GM18511 (cell line): Measurements from ENCODE around the gene HK2.

Experiments
- ATAC-seq: cut with Tn5 transposase; IDR thresholded peaks from one replicate; pipeline ENCODE4 v1.9.1; 2021; ENCODE audit warnings: mild to moderate bottlenecking, moderate library complexity; ENCODE audit not compliant: unreplicated experiment

Gene HK2

GRCh38 chr2:74856599-74856998 lies 22.7 kb downstream of the HK2 start:
- ATAC-seq: no peak

DNA sequence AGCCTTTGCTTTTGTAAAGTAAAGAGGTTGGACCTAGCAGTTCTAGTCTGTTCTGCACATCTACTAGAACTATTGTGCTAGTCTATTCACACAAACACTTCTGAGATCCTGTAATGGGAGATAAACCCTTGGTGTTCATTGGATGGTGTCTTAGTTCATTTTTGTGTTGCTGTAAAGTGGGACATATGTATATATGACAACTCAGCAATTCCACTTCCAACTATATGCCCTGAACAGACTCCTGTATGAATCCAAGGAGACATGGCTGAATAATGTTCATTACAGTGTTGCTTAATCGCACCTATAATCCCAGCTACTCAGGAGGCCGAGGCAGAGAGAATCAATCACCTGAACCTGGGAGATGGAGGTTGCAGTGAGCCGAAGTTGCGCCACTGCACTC lies 23.3 kb downstream of the HK2 start:
- no peak for ATAC-seq

GRCh38 chr2:74857725-74858124 lies 23.8 kb downstream of the HK2 start:
- ATAC-seq: no peak

DNA sequence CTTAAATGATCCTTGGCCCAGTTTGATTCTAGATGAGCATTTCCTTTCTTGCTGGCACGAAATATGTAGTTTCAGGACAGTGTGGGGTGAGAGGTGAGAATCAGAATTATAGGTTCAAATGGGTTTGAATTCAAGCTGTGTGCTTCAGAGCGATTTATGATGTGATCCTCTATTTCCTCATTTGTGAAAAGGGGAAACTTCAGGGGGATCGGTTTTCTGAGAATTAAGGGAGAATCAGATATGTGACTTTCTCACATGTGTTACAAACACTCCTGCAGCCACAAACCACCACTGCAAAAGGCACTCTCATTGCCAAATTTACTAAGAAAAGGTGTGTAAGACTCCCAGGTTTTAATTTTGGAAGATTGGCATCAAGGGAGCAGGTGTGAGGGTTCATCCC lies 24.4 kb downstream of the HK2 start:
- ATAC-seq: no peak

GRCh38 chr2:74860079-74860478 lies 26.2 kb downstream of the HK2 start:
- no peak for ATAC-seq

DNA sequence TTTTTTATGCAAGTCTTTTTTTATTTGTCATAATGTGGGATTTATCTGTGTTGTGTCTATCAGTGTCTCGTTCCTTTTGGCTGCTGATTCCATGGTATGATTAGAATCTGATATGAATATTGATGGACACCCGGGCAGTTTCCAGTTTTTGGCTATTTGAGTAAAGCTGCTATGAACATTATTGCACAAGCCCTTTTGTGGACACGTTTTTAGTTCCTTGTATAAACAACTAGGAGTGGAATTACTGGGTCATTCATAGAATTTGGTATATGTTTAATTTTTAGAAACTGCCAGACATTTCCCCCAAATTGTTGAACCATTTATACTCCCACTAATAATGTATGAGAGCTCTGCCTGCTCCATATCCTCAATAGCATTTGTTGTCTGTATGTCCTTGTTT lies 26.6 kb downstream of the HK2 start:
- no peak for ATAC-seq

DNA sequence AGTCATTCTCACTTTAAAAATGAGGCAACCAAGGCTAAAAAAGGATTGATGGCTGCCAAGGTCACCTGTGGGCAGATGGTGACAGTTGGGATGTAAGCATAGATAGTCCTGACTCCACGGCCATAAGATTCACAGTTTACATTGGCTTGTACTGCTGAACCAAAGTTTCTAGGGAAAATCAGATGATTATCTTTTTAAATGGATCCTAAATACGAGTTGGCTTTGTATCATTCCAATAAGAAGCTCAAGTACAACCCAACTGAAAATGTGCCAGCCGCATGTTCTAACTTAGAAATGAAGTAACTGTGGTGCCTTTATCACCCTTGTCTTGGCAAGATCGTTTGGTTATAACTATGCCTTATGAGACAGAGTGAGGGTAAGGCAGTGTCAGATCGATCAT lies 27.6 kb downstream of the HK2 start:
- no peak for ATAC-seq

DNA sequence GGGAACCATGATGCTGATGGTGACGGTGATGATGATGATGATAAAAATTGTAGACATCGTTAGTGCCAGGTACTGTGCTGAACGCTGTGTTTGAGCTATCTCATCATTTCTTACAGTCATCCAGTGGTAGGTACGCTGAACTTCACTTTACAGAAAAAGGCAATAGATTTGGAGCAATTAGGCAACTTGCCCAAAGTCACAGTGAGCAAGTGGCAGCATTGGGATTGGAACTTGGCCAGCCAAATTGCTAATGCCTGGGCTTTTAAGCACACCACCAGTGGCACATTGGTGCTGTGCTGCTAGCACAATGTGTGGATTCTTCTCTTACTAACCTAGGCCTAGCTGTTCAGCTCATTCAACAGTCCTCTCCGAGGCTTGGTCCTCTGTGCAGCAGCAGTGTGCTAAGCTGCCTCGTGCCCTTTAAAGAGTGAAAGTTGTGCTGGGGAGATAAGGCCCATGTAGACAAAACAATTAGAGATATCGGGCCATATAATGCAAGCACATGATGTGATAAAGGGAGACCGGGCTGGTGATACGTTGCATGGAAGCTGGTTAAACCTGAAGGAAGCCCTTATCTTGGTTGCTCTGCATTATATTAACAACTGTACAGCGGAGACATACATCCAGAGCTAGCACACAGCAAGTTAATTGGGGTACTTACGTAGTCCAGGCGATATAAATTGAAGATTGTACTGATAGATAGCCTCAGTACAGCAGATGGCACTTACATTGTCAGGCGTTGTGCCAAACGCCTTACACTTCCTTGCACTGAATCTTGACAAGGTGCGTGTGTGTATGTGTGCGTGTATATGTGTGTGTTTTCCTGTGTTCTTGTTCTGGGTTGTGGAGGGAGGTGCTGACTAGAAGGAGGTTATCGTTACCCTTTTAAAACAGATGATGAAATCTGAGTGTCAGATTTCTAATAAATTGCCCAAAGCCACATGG lies 28.4 kb downstream of the HK2 start:
- no peak for ATAC-seq

DNA sequence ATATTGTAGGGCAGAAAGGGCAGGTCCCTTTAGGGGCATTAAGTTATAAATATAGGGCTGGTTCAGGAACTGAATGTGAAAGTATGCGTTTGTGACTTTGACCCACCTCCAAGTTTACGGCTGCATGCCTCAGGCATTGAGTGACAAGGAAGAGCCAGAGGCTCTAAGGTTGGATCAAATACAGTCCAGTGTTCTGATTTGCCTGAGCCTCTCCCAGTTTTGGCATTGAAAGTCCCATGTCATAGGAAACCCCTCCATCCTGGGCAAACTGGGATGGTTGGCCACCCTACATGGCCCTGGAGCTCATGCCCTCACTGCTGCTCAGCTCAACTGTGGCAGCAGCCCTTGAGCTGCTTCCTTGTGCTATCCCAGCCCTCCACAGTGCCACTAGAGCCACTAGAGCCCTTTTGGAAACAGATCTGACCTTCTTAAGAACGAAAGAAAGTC lies 29.9 kb downstream of the HK2 start:
- ATAC-seq: no peak

DNA sequence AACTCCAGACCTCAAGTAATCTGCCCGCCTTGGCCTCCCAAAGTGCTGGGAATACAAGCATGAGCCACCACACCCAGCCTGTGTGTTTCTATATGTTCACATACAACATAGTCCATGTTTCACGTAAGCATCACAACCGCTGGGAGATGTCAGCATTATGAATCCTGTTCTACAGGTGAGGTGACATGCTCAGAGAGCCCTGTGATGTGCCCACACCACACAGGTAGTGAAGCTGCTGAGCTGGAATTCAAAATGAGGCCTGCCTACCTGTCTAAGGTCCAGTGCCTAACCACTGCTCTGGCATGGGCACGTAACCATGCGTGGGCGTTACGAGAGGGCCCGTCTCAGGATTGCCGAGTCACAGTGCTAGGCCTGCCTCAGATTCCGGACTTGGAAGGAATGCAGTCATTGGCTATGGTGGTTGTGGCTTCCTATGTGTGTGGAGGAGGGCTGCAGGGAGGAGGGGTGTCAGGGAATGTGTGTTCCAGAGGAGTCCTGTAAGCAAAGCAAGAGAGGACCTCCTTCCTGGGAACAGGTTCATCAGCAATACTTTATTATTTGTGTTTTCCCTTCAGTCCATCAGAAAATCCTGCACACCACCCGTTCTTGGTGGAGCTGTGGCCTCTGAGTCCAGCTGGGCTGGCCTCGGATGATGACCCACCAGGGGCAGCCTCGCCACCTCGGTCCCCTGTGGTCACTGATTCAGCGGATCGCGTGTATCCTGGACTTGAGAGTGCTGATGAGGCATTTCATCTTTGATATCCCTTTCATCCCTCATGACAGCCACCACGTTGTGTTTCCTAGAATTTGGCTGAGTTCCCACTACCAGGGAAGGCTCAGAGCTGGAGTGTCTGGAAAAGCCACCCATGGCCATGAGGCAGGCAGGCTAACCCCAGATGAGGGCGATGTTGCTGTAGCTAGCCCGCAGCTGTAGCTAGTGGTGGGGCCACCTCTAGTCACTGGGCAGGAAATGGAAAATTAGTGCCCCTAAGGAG lies 31.1 kb downstream of the HK2 start:
- no peak for ATAC-seq

GRCh38 chr2:74865770-74866674 lies 32.1 kb downstream of the HK2 start:
- ATAC-seq: no peak

DNA sequence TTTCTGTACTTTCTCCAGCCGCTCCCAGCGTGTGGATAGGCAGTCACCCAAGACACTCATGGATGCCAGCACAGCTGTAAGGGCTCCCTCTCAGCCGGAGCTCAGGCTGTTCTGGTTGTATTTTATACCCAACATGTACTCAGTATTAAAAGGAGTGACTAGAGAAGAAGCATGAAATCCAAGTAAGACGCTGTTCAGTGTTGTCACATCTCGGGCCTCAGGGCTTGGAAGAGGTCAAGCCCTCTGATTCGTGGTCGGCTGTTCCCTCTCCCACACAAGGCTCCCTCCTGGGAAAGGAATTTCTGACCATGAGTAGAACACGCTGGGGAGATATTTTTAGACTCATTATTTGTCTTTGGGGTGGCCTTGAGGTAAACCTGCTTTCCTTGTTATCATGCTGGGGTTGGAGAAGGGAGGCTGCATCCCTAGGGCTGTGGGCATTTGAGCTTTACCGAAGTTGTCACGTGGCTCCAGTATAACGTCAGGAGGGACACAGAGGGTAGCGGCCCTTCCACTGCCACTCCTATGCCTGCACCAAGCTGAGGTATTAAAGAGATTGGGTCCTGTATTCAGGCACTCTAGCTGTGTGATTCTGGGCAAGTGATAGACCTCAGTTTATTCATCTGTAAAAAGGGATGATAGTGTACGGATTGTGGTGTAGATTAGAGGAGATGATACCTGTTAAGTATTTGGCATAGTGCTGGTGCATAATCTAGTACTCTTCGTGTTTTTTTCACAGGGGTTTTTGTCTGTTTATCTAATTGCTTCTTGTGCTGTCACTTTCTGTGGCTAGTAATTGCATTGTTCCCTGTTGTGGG lies 34.1 kb downstream of the HK2 start:
- no peak for ATAC-seq

GRCh38 chr2:74869517-74869916 lies 35.6 kb downstream of the HK2 start:
- no peak for ATAC-seq

DNA sequence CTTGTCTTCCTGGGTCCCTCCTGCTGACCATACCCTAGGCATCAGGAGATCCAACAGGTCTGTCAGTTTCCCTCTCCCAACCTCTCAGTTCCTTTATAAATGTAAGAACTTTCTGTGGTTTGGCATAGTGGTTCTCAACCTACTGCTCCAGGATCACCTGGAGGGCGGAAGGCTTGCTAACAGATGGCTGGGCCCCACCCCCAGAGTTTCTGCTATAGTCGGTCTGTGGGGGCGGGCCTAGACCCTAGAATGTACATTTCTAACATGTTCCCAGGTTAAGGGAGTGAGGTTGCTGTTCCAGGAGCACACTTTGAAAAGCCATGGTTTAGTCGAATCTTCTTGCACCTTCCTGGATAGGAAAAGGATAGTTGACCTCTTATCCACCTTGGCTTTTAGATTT lies 37.0 kb downstream of the HK2 start:
- ATAC-seq: no peak

DNA sequence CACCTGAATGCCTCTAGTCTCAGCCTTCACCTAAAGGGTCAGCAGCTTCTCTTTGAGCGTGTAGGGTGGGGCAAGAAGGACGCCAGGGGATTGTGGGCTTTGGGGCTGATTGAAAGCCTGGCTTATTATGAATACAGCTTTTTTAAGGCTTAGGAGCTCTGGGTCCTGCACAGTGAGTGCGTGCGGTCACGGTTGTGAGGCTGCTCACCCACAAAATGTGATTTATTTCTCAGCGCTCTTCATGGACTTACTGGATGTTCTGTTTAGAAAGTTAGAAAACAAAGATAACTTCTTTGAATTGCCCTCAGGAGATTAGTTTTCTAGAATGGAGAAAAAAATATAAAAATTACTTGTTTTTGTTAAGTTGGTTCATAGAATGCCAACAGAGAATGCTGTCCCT lies 37.5 kb downstream of the HK2 start:
- no peak for ATAC-seq

DNA sequence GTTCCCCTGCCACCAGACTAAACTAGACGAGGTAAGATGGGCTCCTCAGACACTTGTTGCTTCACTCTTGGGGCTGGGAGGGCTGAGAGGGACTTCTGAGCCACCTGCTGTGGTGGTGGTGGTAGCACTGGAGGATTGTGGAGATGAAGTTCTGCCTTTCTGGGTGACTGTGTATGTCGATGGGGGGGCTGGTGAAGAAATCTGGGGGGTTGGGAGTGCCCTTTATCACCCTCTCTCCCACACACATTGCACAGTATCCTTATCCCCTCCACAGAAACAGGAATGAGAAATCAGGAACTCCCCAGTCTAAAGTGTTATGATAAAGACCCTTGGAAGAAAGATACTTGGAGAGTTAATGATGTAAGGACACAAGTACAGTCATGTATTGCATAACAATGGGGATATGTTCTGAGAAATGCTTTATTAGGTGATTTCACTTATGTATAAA lies 38.5 kb downstream of the HK2 start:
- ATAC-seq: no peak

DNA sequence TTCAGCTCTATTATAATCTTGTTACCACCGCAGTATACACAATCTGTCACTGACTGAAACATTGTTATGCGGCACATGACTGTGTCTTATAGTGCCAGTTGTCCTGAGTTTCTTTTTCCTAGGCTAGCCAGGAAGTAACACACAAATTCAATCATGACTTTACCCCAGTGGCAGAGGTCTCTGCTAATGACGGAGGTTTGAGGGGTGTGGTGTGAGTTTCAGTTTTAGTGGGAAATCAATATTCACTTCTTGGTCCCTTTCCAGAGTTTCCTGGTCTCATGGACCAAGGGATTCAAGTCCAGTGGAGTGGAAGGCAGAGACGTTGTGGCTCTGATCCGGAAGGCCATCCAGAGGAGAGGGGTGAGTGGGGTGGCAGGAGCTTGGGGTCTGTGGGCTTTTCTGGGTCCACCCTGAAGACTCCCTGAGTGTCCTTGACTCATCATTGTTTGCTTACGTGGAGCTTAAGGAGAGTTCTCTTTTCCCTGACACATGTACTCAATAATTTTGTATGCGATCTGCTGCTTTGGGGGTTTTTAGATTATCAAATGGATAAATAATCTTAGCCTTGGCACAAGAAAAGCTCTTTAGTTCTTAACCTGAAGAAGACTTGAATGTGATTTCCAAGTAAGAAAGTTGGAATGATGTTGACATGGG lies 39.2 kb downstream of the HK2 start:
- no peak for ATAC-seq

DNA sequence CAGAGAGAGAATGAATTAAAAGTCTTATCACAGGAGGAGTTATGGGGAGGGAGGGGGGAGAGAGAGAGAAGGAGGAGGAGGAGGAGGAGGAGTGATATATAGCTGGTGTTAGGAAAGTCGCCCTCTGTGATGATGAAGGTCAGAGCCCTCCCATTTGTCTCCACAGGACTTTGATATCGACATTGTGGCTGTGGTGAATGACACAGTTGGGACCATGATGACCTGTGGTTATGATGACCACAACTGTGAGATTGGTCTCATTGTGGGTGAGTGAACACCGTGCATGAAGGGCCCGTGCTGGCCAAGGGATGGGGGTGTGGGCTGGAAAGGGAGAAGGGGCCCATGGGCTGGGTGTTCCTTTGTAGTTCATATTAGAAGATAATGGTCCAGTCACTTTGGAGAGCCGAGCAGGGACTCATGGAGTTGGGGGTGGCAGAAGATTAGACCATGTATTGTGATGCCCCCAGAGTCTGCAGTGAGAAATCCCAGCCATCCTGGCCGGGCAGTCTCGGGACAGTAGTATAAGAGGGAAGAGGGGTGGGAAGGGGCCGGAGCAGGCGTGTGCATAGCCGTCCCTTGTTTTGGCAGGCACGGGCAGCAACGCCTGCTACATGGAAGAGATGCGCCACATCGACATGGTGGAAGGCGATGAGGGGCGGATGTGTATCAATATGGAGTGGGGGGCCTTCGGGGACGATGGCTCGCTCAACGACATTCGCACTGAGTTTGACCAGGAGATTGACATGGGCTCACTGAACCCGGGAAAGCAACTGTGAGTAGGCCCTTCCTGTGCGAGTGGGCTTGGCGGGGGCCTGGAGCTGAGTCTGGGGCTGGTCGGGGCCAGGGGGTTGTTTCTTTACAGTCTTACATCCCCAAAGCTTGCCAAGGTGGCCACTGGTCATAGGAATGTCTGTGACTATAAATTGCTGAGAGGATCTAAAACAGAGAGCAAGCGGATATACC lies 40.0 kb downstream of the HK2 start:
- ATAC-seq: no peak
